PC-9 (cell line): Measurements from ENCODE around the gene CD200R1L. TPM values are rescaled to one million over a fixed set of nuclear protein-coding genes. Genes with fewer than 3 reads are reported as not detected.

Experiments
- BruUV-seq: library from RNA; stranded (reverse); fragments of 400-500 nt; replicated peaks from 2 replicates; lab custom pipeline; 2021; lab: Mats Ljungman, UMichigan
- CTCF ChIA-PET: fragments of 300-600 bp; sonication (Branson Sonifier 250); formaldehyde crosslinking; loops from one replicate; lab custom pipeline; 2022; ENCODE audit warnings: antibody characterized with exemption; lab: Charles Lee
- POLR2A ChIA-PET: fragments of 300-600 bp; sonication (Branson Sonifier 250); formaldehyde crosslinking; loops from one replicate; lab custom pipeline; 2022; ENCODE audit warnings: antibody characterized with exemption; ENCODE audit not compliant: unreplicated experiment; lab: Charles Lee
- DNase-seq, 2 experiments: peaks; one replicate each; pipeline versions ENCODE4 v3.0.0 to v3.0.0-alpha.2; 2015 to 2022; ENCODE audit warnings: mixed read lengths in 1 of 2
- H2AFZ ChIP-seq: fragments of 200-600 bp; sonication (generic); 2 replicates; pipeline ENCODE4 v1.8.1; 2017; ENCODE audit warnings: antibody characterized with exemption
- H3F3A ChIP-seq: fragments of 200-600 bp; sonication (generic); 2 replicates; pipeline ENCODE4 v1.8.1; 2017; ENCODE audit warnings: antibody characterized with exemption, mild to moderate bottlenecking, low read depth; ENCODE audit not compliant: insufficient read depth
- H3K27ac ChIP-seq: fragments of 200-600 bp; sonication (generic); 2 replicates; pipeline ENCODE4 v1.6.1; 2016; ENCODE audit warnings: mixed run types
- H3K27me3 ChIP-seq: fragments of 200-600 bp; sonication (generic); 2 replicates; pipeline ENCODE4 v1.6.1; 2016; ENCODE audit warnings: low read depth, mixed run types; ENCODE audit not compliant: insufficient read depth
- H3K36me3 ChIP-seq: fragments of 200-600 bp; sonication (generic); 2 replicates; pipeline ENCODE4 v1.6.1; 2016; ENCODE audit warnings: low read depth, mixed run types
- H3K4me1 ChIP-seq: fragments of 200-600 bp; sonication (generic); replicated peaks from 2 replicates; pipeline ENCODE4 v1.6.1; 2016; ENCODE audit warnings: mixed run types; ENCODE audit not compliant: insufficient read depth
- H3K4me2 ChIP-seq: fragments of 200-600 bp; sonication (generic); 2 replicates; pipeline ENCODE4 v1.6.1; 2017; ENCODE audit warnings: mixed run types
- H3K4me3 ChIP-seq: fragments of 200-600 bp; sonication (generic); 2 replicates; pipeline ENCODE4 v1.6.1; 2016; ENCODE audit warnings: mixed run types
- H3K79me2 ChIP-seq: fragments of 200-600 bp; sonication (generic); 2 replicates; pipeline ENCODE4 v1.6.1; 2017; ENCODE audit warnings: low read depth, mixed run types
- H3K9me2 ChIP-seq: fragments of 200-600 bp; sonication (generic); 2 replicates; pipeline ENCODE4 v1.8.1; 2017; ENCODE audit warnings: mild to moderate bottlenecking; ENCODE audit not compliant: insufficient read depth
- H3K9me3 ChIP-seq: fragments of 200-600 bp; sonication (generic); 2 replicates; pipeline ENCODE4 v1.8.1; 2016; ENCODE audit warnings: low read depth; ENCODE audit not compliant: insufficient read depth
- H4K20me1 ChIP-seq: fragments of 200-600 bp; sonication (generic); 2 replicates; pipeline ENCODE4 v1.8.1; 2017; ENCODE audit not compliant: insufficient read depth
- CTCF ChIP-seq: fragments of 200-600 bp; sonication (generic); conservative IDR thresholded peaks from 2 replicates; pipeline ENCODE4 v1.6.1; 2017; ENCODE audit warnings: mixed run types, antibody characterized with exemption, mild to moderate bottlenecking, moderate library complexity
- EZH2 ChIP-seq: fragments of 200-600 bp; sonication (generic); IDR thresholded peaks from 2 replicates; pipeline ENCODE4 v1.8.0; 2017; ENCODE audit warnings: antibody characterized with exemption, low read depth
- intact Hi-C: fragments of 100-400 bp; cut with micrococcal nuclease; formaldehyde crosslinking; loops from one replicate; pipeline ENCODE4 v1.10.0; 2022; ENCODE audit not compliant: unreplicated experiment
- total RNA-seq: library from RNA; stranded (reverse); gene quantifications from 2 replicates; pipeline ENCODE4 v1.2.3, GENCODE V29; 2021

Gene CD200R1L
- total RNA-seq, 1 experiment from 2014 or later = 0.37 TPM

- H3K36me3 ChIP-seq = no peaks in the 10 kb centered on the region
- H3K27ac ChIP-seq = no peak overlapping the region
- no TSS peak for BruUV-seq
- DNase-seq = no peak
- ChIA-PET CTCF (no interaction called here), POLR2A (no interaction called here)
- no peaks in the 10 kb centered on the region for H4K20me1 ChIP-seq
- H3K4me2 ChIP-seq = no peak overlapping the region
- peaks cover 8% of the 10 kb centered on the region; the same call in 1 of the 2 replicates for H3K9me3 ChIP-seq
- H3K4me3 ChIP-seq = no peak overlapping the region
- H3F3A ChIP-seq = no peaks in the 10 kb centered on the region
- no peaks in the 10 kb centered on the region for H3K79me2 ChIP-seq
- intact Hi-C loops = no loop called here
- no peak overlapping the region; the same call in 1 of the 2 replicates for H2AFZ ChIP-seq
- no peaks in the 10 kb centered on the region for H3K9me2 ChIP-seq
- TF ChIP-seq CTCF (no peak), EZH2 (no peak)
- H3K4me1 ChIP-seq = peaks cover 11% of the 10 kb centered on the region
- H3K27me3 ChIP-seq = no peaks in the 10 kb centered on the region
Observed at GRCh38 chr3:112789787-112790186, 56.9 kb downstream of the CD200R1L start.

GRCh38 chr3:112786881-112787579 is 59.6 kb downstream of the CD200R1L start:
- DNase-seq = no peak
- intact Hi-C loops = no loop called here
- no peaks in the 10 kb centered on the region for H3K36me3 ChIP-seq
- no peak overlapping the region for H3K4me2 ChIP-seq
- peaks cover 11% of the 10 kb centered on the region; the same call in 1 of the 2 replicates for H3K9me3 ChIP-seq
- no peaks in the 10 kb centered on the region for H4K20me1 ChIP-seq
- TF ChIP-seq EZH2 (no peak), CTCF (no peak)
- POLR2A ChIA-PET = no interaction called here
- H3K27me3 ChIP-seq = no peaks in the 10 kb centered on the region
- H2AFZ ChIP-seq = no peak overlapping the region
- no peak overlapping the region for H3K4me3 ChIP-seq
- BruUV-seq = no TSS peak
- H3K9me2 ChIP-seq = no peaks in the 10 kb centered on the region
- no peak overlapping the region for H3K27ac ChIP-seq
- no peaks in the 10 kb centered on the region for H3F3A ChIP-seq
- CTCF ChIA-PET = no interaction called here
- H3K79me2 ChIP-seq = no peaks in the 10 kb centered on the region
- H3K4me1 ChIP-seq = no peaks in the 10 kb centered on the region

GRCh38 chr3:112786002-112786590 is 60.6 kb downstream of the CD200R1L start:
- CTCF ChIA-PET = interaction anchor here (0.5 kb wide), 1 partner anchor 233 kb away, joined by 11 read pairs; a partner anchor contains a TSS
- intact Hi-C loops = no loop called here

More at GRCh38 chr3:112786002-112786590, 60.6 kb downstream of the CD200R1L start:
- POLR2A ChIA-PET = interaction anchor here (0.8 kb wide), 1 partner anchor 13 kb away, joined by 5 read pairs; no protein-coding TSS in a partner anchor
- TF ChIP-seq CTCF (no peak), EZH2 (no peak)
- Histone ChIP-seq H3K27me3 (no peaks in the 10 kb centered on the region), H3K9me2 (no peaks in the 10 kb centered on the region), H3K4me2 (no peak overlapping the region), H3K9me3 (peaks cover 12% of the 10 kb centered on the region; the same call in 1 of the 2 replicates), H4K20me1 (no peaks in the 10 kb centered on the region), H3K4me1 (peaks cover 3% of the 10 kb centered on the region), H2AFZ (no peak overlapping the region; the same call in 1 of the 2 replicates), H3K36me3 (no peaks in the 10 kb centered on the region), H3K79me2 (no peaks in the 10 kb centered on the region), H3F3A (no peaks in the 10 kb centered on the region), H3K4me3 (no peak overlapping the region), H3K27ac (no peak overlapping the region)
- no TSS peak for BruUV-seq
- no peak for DNase-seq
